Endothelial cell of umbilical vein (primary cell): ENCODE data around the gene LHFPL6. TPM values are rescaled to one million over a fixed set of nuclear protein-coding genes. Genes with fewer than 3 reads are reported as not detected.

ENCODE experiments used
- Bru-seq: library from RNA; stranded (reverse); fragments of 400-500 nt; gene quantifications from one replicate; lab custom pipeline; 2021; lab: Mats Ljungman, UMichigan
- BruChase-seq, 2 experiments: library from RNA; stranded (reverse); fragments of 400-500 nt; gene quantifications; one replicate each; lab custom pipeline; 2021; lab: Mats Ljungman, UMichigan
- BruUV-seq: library from RNA; stranded (reverse); fragments of 400-500 nt; replicated peaks from 2 replicates; lab custom pipeline; 2021; lab: Mats Ljungman, UMichigan
- CTCF ChIA-PET: fragments of 300-600, 350-600 bp; sonication (Branson Sonifier 250); formaldehyde crosslinking; loops from one replicate; lab custom pipeline; 2021; ENCODE audit warnings: antibody characterized with exemption, inconsistent platforms; lab: Charles Lee
- POLR2A ChIA-PET: fragments of 300-600, 350-600 bp; sonication (Branson Sonifier 250); formaldehyde crosslinking; loops from one replicate; lab custom pipeline; 2021; ENCODE audit warnings: antibody characterized with exemption, inconsistent platforms; lab: Charles Lee
- DNase-seq: peaks from one replicate; pipeline ENCODE4 v3.0.0-alpha.2; 2011; ENCODE audit warnings: low read depth, low spot score
- FAIRE-seq: peaks from 2 replicates; lab custom pipeline; 2011; peaks lifted over from hg19 to GRCh38; lab: Jason Lieb, UNC
- H2AFZ ChIP-seq: 2 replicates; pipeline ENCODE4 v1.6.0; 2012; ENCODE audit warnings: low read depth, low read length, control low read depth, inconsistent platforms
- H3K27ac ChIP-seq: 2 replicates; pipeline ENCODE4 v1.5.1; 2011; ENCODE audit warnings: low read depth, mild to moderate bottlenecking, control low read depth, low read length, moderate library complexity; ENCODE audit not compliant: insufficient read depth
- H3K27me3 ChIP-seq, 2 experiments: 2 replicates each; pipeline versions ENCODE4 v1.6.0 to v1.6.1; 2011; ENCODE audit warnings: low read length in 2 of 2, mixed read lengths in 1 of 2; ENCODE audit not compliant: control insufficient read depth in 2 of 2, insufficient read depth in 2 of 2
- H3K36me3 ChIP-seq, 2 experiments: 2 replicates in 1 of 2; 3 replicates in 1 of 2; pipeline ENCODE4 v1.5.1; 2011; ENCODE audit warnings: low read length in 2 of 2, mild to moderate bottlenecking in 1 of 2, moderate library complexity in 1 of 2; ENCODE audit not compliant: control insufficient read depth in 2 of 2, insufficient read depth in 2 of 2; ENCODE audit errors: extremely low read depth in 1 of 2
- H3K4me1 ChIP-seq: 3 replicates; pipeline ENCODE4 v1.5.1; 2011; ENCODE audit warnings: mild to moderate bottlenecking, low read length; ENCODE audit not compliant: control insufficient read depth, insufficient read depth; ENCODE audit errors: extremely low read depth
- H3K4me2 ChIP-seq: 2 replicates; pipeline ENCODE4 v1.6.1; 2011; ENCODE audit warnings: low read length, control low read depth, mixed read lengths; ENCODE audit not compliant: insufficient read depth
- H3K4me3 ChIP-seq, 3 experiments: fragments of 200-600 bp in 1 of 3; sonication (generic), shearing (Covaris generic) in 1 of 3; replicated peaks in 1 of 3; 2 replicates each; pipeline ENCODE4 v1.5.1; 2011 to 2016; ENCODE audit warnings: control low read depth in 3 of 3, low read length in 3 of 3, mild to moderate bottlenecking in 2 of 3, inconsistent platforms in 1 of 3, low read depth in 1 of 3, moderate library complexity in 1 of 3; ENCODE audit not compliant: insufficient read depth in 1 of 3
- H3K79me2 ChIP-seq: 2 replicates; pipeline ENCODE4 v1.6.0; 2012; ENCODE audit warnings: low read length, inconsistent platforms; ENCODE audit not compliant: control insufficient read depth, insufficient read depth
- H3K9ac ChIP-seq: replicated peaks from 2 replicates; pipeline ENCODE3; 2011; ENCODE audit warnings: low read length, control low read depth; ENCODE audit not compliant: insufficient read depth; ENCODE audit errors: extremely low read depth
- H3K9me1 ChIP-seq: replicated peaks from 3 replicates; pipeline ENCODE4 v1.6.0; 2011; ENCODE audit warnings: mild to moderate bottlenecking, low read length; ENCODE audit not compliant: control insufficient read depth, insufficient read depth; ENCODE audit errors: extremely low read depth
- H3K9me3 ChIP-seq: replicated peaks from 2 replicates; pipeline ENCODE4 v1.5.1; 2012; ENCODE audit warnings: low read length, inconsistent platforms; ENCODE audit not compliant: control insufficient read depth, insufficient read depth
- H4K20me1 ChIP-seq: replicated peaks from 2 replicates; pipeline ENCODE3; 2011; ENCODE audit warnings: mild to moderate bottlenecking, low read length; ENCODE audit not compliant: control insufficient read depth, insufficient read depth; ENCODE audit errors: extremely low read depth
- FOS ChIP-seq: IDR thresholded peaks from 2 replicates; pipeline ENCODE4 v1.6.1; 2011; ENCODE audit warnings: mild to moderate bottlenecking, low read length, moderate library complexity, borderline replicate concordance; ENCODE audit not compliant: insufficient read depth
- MYC ChIP-seq: IDR thresholded peaks from one replicate; pipeline ENCODE4 v1.6.1; 2011; ENCODE audit warnings: mild to moderate bottlenecking, low read depth, low read length
- POLR2A ChIP-seq: IDR thresholded peaks from 2 replicates; pipeline ENCODE4 v1.6.1; 2012; ENCODE audit warnings: low read depth, mild to moderate bottlenecking, control low read depth, low read length
- POLR2AphosphoS5 ChIP-seq: IDR thresholded peaks from 2 replicates; pipeline ENCODE4 v1.6.1; 2012; ENCODE audit warnings: low read depth, mild to moderate bottlenecking, control low read depth, low read length, moderate library complexity; ENCODE audit not compliant: insufficient read depth
- dilution Hi-C: fragments of 300-500 bp; cut with MboI; formaldehyde crosslinking; loops from one replicate; pipeline ENCODE4 v1.15.0; 2019; ENCODE audit warnings: low sequenced_read_pairs; ENCODE audit not compliant: extremely low pct_ligation_motif_present
- intact Hi-C: fragments of 100-400 bp; cut with micrococcal nuclease; formaldehyde crosslinking; loops from one replicate; pipeline ENCODE4 v1.10.0; 2022
- long read RNA-seq: library from polyadenylated mRNA; stranded (forward); transcript quantifications from one replicate; pipeline ENCODE4 v2.0.0, GENCODE V29; 2021
- polyA minus RNA-seq, 3 experiments: library from RNA; depleted of rRNA, polyadenylated mRNA; stranded (reverse); fragments of >200 nt; gene quantifications; 1 replicate in 1 of 3; 2 replicates in 2 of 3; pipeline ENCODE4 v1.2.3, GENCODE V29; 2011
- polyA plus RNA-seq, 4 experiments: library from polyadenylated mRNA; depleted of rRNA in 3 of 4; stranded (reverse) in 3 of 4; unstranded in 1 of 4; fragments of >200 nt; gene quantifications; 2 replicates each; pipeline versions ENCODE4 v1.2.1 to v1.2.3, GENCODE V29; 2011 to 2012; ENCODE audit warnings: missing spikeins in 1 of 4
- total RNA-seq: library from RNA; stranded (reverse); gene quantifications from 2 replicates; pipeline ENCODE4 v1.2.3, GENCODE V29; 2021
- TF ChIP-seq, protein P1 (sequence below), 2 donors: IDR thresholded peaks; 1 replicate in 1 of 2; 2 replicates in 1 of 2; pipeline ENCODE4 v1.5.1; 2011; ENCODE audit warnings: low read length in 2 of 2, mild to moderate bottlenecking in 2 of 2, moderate library complexity in 2 of 2, control low read depth in 1 of 2, inconsistent platforms in 1 of 2, low read depth in 1 of 2; ENCODE audit not compliant: insufficient read depth in 1 of 2; ENCODE audit errors: extremely low read depth in 1 of 2

Gene LHFPL6
- total RNA-seq = 16.6 and 17.5 TPM in 2 replicates
- polyA plus RNA-seq = 13.1 and 19.4 TPM in 2 replicates
- polyA plus RNA-seq (2011; cell fraction: cytosol; rRNA removed) = 23.1 and 23.9 TPM in 2 replicates
- polyA plus RNA-seq (2011; cell fraction: nucleus; rRNA removed) = 8.0 and 10.7 TPM in 2 replicates
- polyA plus RNA-seq (2012) = 23.5 and 26.3 TPM in 2 replicates
- 29.6 and 35.1 TPM in 2 replicates for polyA minus RNA-seq
- not detected for polyA minus RNA-seq (2011; cell fraction: cytosol; rRNA and poly(A)+ RNA removed)
- polyA minus RNA-seq (2011; cell fraction: nucleus; rRNA and poly(A)+ RNA removed) = 30.8 and 31.8 TPM in 2 replicates
- Bru-seq, nascent RNA = percentile 65 among the genes with signal in this experiment
- percentile 59 among the genes with signal in this experiment for BruChase-seq, experiment 1, labeled RNA remaining after a 6-hour chase
- BruChase-seq, experiment 2, labeled RNA remaining after a 2-hour chase = percentile 65 among the genes with signal in this experiment
- long read RNA-seq, partial matches to known transcripts = 0 of 4 reads
- long read RNA-seq, other reads (novel, unspliced or antisense) = 4 of 4 reads

DNA sequence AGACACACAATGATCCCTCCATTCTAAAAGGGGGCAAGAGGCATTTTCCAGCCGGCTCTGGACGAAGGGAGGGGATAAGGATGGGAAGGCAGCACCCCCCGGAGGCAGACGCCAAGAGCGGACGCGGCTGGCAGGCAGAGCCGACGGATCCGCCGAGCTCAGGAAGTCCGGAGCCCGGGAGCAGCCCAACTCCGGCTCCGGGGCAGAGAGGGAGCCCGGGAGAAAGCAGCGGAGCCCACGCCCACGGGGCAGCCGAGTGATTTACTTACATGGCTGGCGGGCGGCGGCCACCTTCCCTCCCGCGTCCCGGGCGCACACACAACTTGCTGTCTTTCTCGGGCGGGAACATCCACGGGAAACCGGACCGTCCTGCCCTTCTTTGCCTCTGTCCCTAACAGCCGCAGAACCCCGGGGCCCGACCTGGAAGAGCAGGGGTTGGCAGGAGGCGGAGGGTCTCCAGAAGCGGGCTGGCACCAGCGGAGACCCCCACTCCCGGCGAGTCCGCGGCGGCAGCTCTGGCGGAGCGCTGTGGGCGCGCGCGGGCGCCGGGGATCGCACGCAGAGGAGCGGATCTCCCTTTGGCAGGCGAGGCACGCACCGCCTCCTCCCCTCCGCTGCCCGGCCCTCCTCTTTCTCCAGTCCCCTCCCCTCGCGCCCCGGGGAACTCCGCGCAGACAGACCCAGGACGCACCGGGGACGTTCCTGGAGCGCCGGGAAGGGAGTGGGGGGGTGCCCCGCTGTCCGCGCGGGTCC lies at the start of gene LHFPL6:
Gene LHFPL6, minus strand, starts transcription at position 580 of the 753 bp plus-strand sequence.
- TSS peak; percentile 11 for BruUV-seq
- no peaks in the 10 kb centered on the region for H3K36me3 ChIP-seq
- H3K9ac ChIP-seq = peak within 1 kb of the TSS; percentile 74
- peak within 1 kb of the TSS; percentile 63 to 70 (median 69) for H3K4me3 ChIP-seq
- POLR2A ChIA-PET = interaction anchor here (0.9 to 2.0 kb wide), 2 partner anchors 13 to 188 kb away, joined by 4 read pairs; no protein-coding TSS in a partner anchor
- H3K4me2 ChIP-seq = peak within 1 kb of the TSS; percentile 88
- peak; percentile 38 for TF ChIP-seq POLR2A
- TF ChIP-seq MYC = no peak
- TF ChIP-seq POLR2AphosphoS5 = no peak
- TF ChIP-seq, protein P1, sequence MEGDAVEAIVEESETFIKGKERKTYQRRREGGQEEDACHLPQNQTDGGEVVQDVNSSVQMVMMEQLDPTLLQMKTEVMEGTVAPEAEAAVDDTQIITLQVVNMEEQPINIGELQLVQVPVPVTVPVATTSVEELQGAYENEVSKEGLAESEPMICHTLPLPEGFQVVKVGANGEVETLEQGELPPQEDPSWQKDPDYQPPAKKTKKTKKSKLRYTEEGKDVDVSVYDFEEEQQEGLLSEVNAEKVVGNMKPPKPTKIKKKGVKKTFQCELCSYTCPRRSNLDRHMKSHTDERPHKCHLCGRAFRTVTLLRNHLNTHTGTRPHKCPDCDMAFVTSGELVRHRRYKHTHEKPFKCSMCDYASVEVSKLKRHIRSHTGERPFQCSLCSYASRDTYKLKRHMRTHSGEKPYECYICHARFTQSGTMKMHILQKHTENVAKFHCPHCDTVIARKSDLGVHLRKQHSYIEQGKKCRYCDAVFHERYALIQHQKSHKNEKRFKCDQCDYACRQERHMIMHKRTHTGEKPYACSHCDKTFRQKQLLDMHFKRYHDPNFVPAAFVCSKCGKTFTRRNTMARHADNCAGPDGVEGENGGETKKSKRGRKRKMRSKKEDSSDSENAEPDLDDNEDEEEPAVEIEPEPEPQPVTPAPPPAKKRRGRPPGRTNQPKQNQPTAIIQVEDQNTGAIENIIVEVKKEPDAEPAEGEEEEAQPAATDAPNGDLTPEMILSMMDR (IDR thresholded peaks at IDR 0.05; ENCODE audit: extremely low read depth in 1 of 2, insufficient read depth in 1 of 2, low read depth in 1 of 2, low read length in 2 of 2) = peak; percentile 53 to 56
- peak; percentile 5 for TF ChIP-seq FOS
- dilution Hi-C loops = no loop called here
- DNase-seq = peak; percentile 81
- CTCF ChIA-PET = interaction anchor here (0.9 to 4.9 kb wide), 13 partner anchors 9 to 552 kb away, joined by 3 to 44 read pairs (median 5); no protein-coding TSS in a partner anchor
- no peaks in the 10 kb centered on the region for H3K27me3 ChIP-seq
- peaks cover 20% of the 10 kb centered on the region for H3K4me1 ChIP-seq
- H3K9me3 ChIP-seq = no peaks in the 10 kb centered on the region
- intact Hi-C loops = loop anchor here (1.0 to 5.0 kb wide), 5 partner anchors 38 to 565 kb away; partner anchors contain the start of genes NHLRC3 and PROSER1
- H2AFZ ChIP-seq = peak within 1 kb of the TSS; percentile 92
- no peaks in the 10 kb centered on the region for H3K9me1 ChIP-seq
- peak; percentile 73 for FAIRE-seq
- H3K27ac ChIP-seq = peak within 1 kb of the TSS; percentile 56
- H4K20me1 ChIP-seq = no peaks in the 10 kb centered on the region
- H3K79me2 ChIP-seq = peaks cover 3% of the 10 kb centered on the region
